Stimulated activated memory B cell treated with anti-CD40 and anti-IgM and Interleukin-4, amounts not matched to agents 10 μg/mL and 1 μg/mL and 100 μg/mL, for 72 hours (primary cell): Measurements from ENCODE around the gene SFMBT2.
"Not testable (repeated sequence)": the region's sequence is repeated elsewhere in the genome, so short reads cannot be mapped to it uniquely, and the experiment has no call there.

ENCODE experiments used
- ATAC-seq: fragments of 150-1000 bp; cut with Tn5 transposase; 2 replicates; pipeline ENCODE4 v1.10.0; 2021
- H3K27ac Mint-ChIP-seq: one replicate; pipeline ENCODE4 v1.8.0; 2022; ENCODE audit warnings: mild to moderate bottlenecking, mixed read lengths
- H3K27me3 Mint-ChIP-seq: one replicate; pipeline ENCODE4 v1.8.0; 2022; ENCODE audit warnings: mixed read lengths
- H3K36me3 Mint-ChIP-seq: one replicate; pipeline ENCODE4 v1.8.0; 2022; ENCODE audit warnings: mixed read lengths
- H3K4me1 Mint-ChIP-seq: one replicate; pipeline ENCODE4 v1.8.0; 2022; ENCODE audit warnings: mixed read lengths
- H3K4me3 Mint-ChIP-seq: one replicate; pipeline ENCODE4 v1.8.0; 2022; ENCODE audit warnings: mild to moderate bottlenecking, moderate library complexity, mixed read lengths
- H3K9me3 Mint-ChIP-seq: one replicate; pipeline ENCODE4 v1.8.0; 2022; ENCODE audit warnings: mixed read lengths

SFMBT2 gene

DNA sequence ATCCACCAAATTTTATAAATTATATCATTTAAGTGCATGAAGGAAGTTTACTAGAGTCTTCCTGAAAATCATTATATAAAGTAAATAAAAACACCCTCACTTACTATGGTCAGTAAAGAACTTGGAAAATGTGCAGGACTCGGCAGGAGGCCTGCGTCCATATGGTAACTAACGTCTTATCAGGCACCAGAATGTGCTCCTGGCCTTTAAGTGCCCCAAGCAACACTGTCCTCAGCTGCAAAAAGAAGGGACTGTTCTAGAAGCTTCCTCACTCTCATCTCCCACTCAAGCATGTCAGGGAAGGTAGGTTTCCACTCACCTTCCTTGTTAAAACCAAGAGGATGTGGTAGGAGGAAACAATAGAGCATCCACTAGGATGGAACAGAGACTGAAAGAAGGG, 11.3 kb downstream of the SFMBT2 start:
- H3K36me3 Mint-ChIP-seq = peaks cover 47% of the 10 kb centered on the region
- peaks cover 44% of the 10 kb centered on the region for H3K4me1 Mint-ChIP-seq
- H3K27ac Mint-ChIP-seq = no peak overlapping the region

DNA sequence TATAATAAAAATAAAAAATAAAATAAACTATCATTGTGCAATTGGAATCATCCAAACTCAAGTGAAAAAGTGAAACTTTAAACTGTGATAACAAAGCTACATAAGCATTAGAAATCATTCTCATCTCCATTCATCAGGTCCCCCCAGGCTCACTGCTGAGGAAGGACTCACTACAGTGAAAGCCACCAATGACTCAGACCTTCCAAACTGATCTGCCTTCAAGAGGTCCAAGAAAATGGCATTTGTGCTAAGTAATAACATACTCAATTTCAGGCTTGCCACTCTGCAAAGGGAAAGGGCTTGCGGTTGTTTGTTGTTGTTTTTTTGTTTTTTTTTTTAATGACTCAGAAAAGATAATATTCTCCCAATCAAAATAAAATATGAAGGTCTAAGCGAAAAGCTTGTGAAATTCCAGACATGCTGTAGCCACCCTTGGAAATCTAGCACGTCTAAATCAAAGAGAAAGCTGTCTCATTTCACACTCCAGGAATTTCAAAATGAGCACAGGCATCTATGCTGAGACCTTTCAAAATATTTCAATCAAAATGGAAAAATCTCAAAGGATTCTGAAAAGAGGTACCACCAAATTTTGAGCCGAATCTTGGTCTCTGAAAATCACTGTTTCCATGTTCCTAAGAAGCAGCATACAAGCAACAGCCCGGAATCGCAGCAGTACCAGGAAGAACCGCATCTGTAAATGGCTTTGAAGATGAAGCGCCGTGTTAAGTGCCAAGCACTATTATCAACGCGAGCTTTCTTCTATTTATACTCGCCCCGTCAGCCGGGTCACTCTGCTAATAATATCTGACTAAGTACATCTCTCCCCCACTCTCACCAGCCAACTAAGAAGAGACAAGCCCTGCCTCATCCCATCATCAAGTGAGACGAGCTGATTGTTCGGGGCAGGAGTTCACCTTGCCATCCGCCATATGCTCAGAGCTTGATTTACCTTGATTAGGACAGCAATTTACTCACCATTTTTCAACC, 13.5 kb downstream of the SFMBT2 start:
- peaks cover 42% of the 10 kb centered on the region for H3K36me3 Mint-ChIP-seq
- no peak overlapping the region for H3K27ac Mint-ChIP-seq
- H3K27me3 Mint-ChIP-seq = no peaks in the 10 kb centered on the region
- no peaks in the 10 kb centered on the region for H3K9me3 Mint-ChIP-seq
- H3K4me1 Mint-ChIP-seq = peaks cover 50% of the 10 kb centered on the region
- H3K4me3 Mint-ChIP-seq = no peak overlapping the region
- ATAC-seq = no peak

More for the DNA sequence above, 11.3 kb downstream of the SFMBT2 start:
- no peak for ATAC-seq
- H3K27me3 Mint-ChIP-seq = no peaks in the 10 kb centered on the region
- no peak overlapping the region for H3K4me3 Mint-ChIP-seq
- H3K9me3 Mint-ChIP-seq = no peaks in the 10 kb centered on the region

- not testable (repeated sequence) for H3K27me3 Mint-ChIP-seq, H3K4me3 Mint-ChIP-seq, H3K9me3 Mint-ChIP-seq, H3K27ac Mint-ChIP-seq, ATAC-seq
- Mint-ChIP-seq H3K36me3 (peaks cover 31% of the 10 kb centered on the region), H3K4me1 (peaks cover 63% of the 10 kb centered on the region)
These were observed 18.5 kb downstream of the SFMBT2 start for GRCh38 chr10:7392301-7392700.

DNA sequence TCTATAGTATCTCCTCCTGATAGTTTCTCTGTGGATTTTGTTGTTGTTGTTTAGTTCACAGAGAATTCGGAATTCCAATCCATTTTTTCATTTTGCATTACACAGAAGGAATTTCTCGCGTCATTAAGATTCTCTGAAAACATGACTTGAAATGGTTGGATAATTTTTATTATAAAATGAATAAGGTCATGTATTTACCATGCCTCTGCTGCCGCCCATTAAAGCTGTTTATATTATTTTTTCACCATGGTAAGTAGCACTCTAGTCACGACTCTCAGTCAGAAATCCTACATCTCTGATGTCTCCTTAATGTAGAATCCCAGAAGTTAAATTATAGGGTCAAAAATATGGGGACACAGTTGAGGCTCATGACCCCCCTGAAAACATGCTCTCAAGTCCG, 19.1 kb downstream of the SFMBT2 start:
- H3K4me1 Mint-ChIP-seq = peaks cover 65% of the 10 kb centered on the region
- peaks cover 34% of the 10 kb centered on the region for H3K36me3 Mint-ChIP-seq
- H3K27me3 Mint-ChIP-seq = no peaks in the 10 kb centered on the region
- ATAC-seq = no peak
- H3K4me3 Mint-ChIP-seq = no peak overlapping the region
- H3K9me3 Mint-ChIP-seq = no peaks in the 10 kb centered on the region
- H3K27ac Mint-ChIP-seq = no peak overlapping the region

- H3K4me3 Mint-ChIP-seq, H3K27ac Mint-ChIP-seq: not testable (repeated sequence)
- peaks cover 25% of the 10 kb centered on the region for H3K36me3 Mint-ChIP-seq
These were observed 20.1 kb downstream of the SFMBT2 start for GRCh38 chr10:7390689-7391110.

DNA sequence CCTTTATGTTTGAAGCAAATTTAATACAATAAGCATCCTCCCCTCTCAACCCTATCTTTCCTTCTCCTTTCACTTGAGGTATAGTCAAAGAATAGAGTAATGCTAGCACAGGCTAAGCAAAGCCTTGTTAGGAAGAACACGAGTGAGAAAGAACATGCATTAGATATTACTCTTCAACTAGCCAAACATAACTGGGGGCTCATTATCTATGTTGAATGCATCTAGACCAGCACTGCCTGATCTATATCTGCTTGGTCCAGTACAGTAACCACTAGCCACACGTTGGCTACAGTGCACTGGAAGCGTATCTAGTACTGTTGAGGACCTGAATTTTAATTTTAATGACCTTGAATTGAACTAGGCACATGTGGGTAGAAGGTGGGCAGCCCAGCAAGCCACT, 21.0 kb downstream of the SFMBT2 start:
- no peak for ATAC-seq
- H3K27ac Mint-ChIP-seq = peak overlapping the region; percentile 43
- peaks cover 23% of the 10 kb centered on the region for H3K36me3 Mint-ChIP-seq
- no peak overlapping the region for H3K4me3 Mint-ChIP-seq
- no peaks in the 10 kb centered on the region for H3K27me3 Mint-ChIP-seq
- peaks cover 56% of the 10 kb centered on the region for H3K4me1 Mint-ChIP-seq
- H3K9me3 Mint-ChIP-seq = no peaks in the 10 kb centered on the region

More at GRCh38 chr10:7390689-7391110, 20.1 kb downstream of the SFMBT2 start:
- H3K4me1 Mint-ChIP-seq = peaks cover 56% of the 10 kb centered on the region
- not testable (repeated sequence) for H3K9me3 Mint-ChIP-seq, ATAC-seq, H3K27me3 Mint-ChIP-seq

GRCh38 chr10:7389346-7389745, 21.5 kb downstream of the SFMBT2 start:
- Mint-ChIP-seq H3K27ac (peak overlapping the region; percentile 43), H3K4me3 (no peak overlapping the region), H3K4me1 (peaks cover 53% of the 10 kb centered on the region), H3K9me3 (no peaks in the 10 kb centered on the region), H3K36me3 (peaks cover 18% of the 10 kb centered on the region), H3K27me3 (no peaks in the 10 kb centered on the region)
- no peak for ATAC-seq

DNA sequence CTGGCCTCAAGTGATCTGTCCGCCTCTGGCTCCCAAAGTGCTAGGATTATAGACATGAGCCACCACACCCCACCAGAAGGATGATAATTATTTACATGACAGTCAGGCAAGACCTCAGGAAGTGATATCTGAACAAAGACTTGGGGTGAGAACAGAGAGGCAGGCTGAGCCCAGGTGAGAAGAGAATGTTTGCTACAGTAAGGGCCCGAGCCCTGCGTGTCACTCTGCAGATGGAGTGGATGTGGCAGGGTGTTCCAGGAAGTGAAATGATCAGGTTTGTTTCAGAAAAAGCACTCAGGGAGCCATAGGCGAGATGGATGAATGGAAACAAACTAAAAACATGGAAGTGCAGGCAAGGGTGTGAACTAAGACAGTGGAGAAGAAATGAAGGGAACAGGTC, 22.2 kb downstream of the SFMBT2 start:
- no peak overlapping the region for H3K4me3 Mint-ChIP-seq
- no peak for ATAC-seq
- H3K27ac Mint-ChIP-seq = no peak overlapping the region
- H3K27me3 Mint-ChIP-seq = no peaks in the 10 kb centered on the region
- H3K9me3 Mint-ChIP-seq = no peaks in the 10 kb centered on the region
- H3K4me1 Mint-ChIP-seq = peaks cover 50% of the 10 kb centered on the region
- H3K36me3 Mint-ChIP-seq = peaks cover 17% of the 10 kb centered on the region

GRCh38 chr10:7388149-7388548, 22.7 kb downstream of the SFMBT2 start:
- not testable (repeated sequence) for H3K27ac Mint-ChIP-seq, H3K9me3 Mint-ChIP-seq, ATAC-seq, H3K4me3 Mint-ChIP-seq, H3K27me3 Mint-ChIP-seq
- Mint-ChIP-seq H3K36me3 (peaks cover 17% of the 10 kb centered on the region), H3K4me1 (peaks cover 48% of the 10 kb centered on the region)

GRCh38 chr10:7385114-7385513, 25.7 kb downstream of the SFMBT2 start:
- no peaks in the 10 kb centered on the region for H3K9me3 Mint-ChIP-seq
- H3K4me3 Mint-ChIP-seq = no peak overlapping the region
- no peak for ATAC-seq
- H3K27ac Mint-ChIP-seq = no peak overlapping the region
- peaks cover 38% of the 10 kb centered on the region for H3K4me1 Mint-ChIP-seq
- no peaks in the 10 kb centered on the region for H3K27me3 Mint-ChIP-seq
- peaks cover 37% of the 10 kb centered on the region for H3K36me3 Mint-ChIP-seq

DNA sequence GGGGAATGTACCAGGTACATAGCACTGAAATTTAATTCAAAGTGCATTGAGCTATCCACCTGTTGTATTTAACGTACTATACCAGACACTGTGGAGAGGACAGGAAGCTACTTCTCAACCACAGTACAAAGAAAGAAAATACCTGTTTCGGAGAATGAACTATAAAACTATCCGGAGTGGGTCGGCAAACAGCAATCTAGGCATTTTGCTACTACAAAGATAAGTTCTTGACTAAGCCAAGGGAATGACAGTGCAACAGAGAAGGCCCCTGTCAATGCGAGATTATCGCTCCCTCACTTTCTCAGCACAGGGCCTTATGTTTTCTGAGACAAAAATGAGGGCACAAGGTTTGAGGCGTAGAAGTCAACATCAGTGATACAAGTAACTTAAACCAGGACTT, 27.4 kb downstream of the SFMBT2 start:
- no peak overlapping the region for H3K4me3 Mint-ChIP-seq
- H3K4me1 Mint-ChIP-seq = peaks cover 35% of the 10 kb centered on the region
- no peaks in the 10 kb centered on the region for H3K9me3 Mint-ChIP-seq

DNA sequence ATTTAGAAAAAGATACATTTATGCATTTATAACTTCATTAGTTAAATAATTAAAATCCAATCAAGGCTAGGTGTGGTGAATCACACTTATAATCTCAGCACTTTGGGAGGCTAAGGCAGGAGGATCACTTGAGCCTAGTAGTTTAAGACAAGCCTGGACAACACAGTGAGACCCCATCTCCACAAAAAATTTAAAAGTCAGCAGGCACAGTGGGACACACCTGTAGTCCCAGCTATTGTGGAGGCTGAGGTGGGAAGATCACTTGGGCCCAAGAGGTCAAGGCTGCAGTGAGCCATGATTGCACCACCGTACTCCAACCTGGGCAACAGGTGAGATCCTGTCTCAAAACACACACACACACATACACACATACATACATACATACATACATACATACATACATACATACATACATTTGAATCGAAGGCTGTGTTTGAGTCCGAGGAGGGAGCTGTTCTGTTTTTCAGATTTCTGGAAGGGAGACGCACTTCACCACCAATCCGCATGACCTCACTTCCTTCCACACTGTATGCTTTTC, 30.1 kb downstream of the SFMBT2 start:
- Mint-ChIP-seq H3K4me1 (peaks cover 25% of the 10 kb centered on the region), H3K27ac (no peak overlapping the region), H3K27me3 (no peaks in the 10 kb centered on the region), H3K4me3 (no peak overlapping the region), H3K9me3 (peaks cover 5% of the 10 kb centered on the region), H3K36me3 (peaks cover 68% of the 10 kb centered on the region)
- ATAC-seq = no peak

More for the DNA sequence above, 27.4 kb downstream of the SFMBT2 start:
- no peak for ATAC-seq
- Mint-ChIP-seq H3K27me3 (no peaks in the 10 kb centered on the region), H3K27ac (no peak overlapping the region), H3K36me3 (peaks cover 53% of the 10 kb centered on the region)

GRCh38 chr10:7378602-7379403, 32.0 kb downstream of the SFMBT2 start:
- Mint-ChIP-seq H3K4me3 (no peak overlapping the region), H3K4me1 (peaks cover 18% of the 10 kb centered on the region), H3K36me3 (peaks cover 83% of the 10 kb centered on the region), H3K27ac (peak overlapping the region; percentile 63), H3K9me3 (peaks cover 5% of the 10 kb centered on the region), H3K27me3 (no peaks in the 10 kb centered on the region)
- peak; percentile 48 for ATAC-seq

DNA sequence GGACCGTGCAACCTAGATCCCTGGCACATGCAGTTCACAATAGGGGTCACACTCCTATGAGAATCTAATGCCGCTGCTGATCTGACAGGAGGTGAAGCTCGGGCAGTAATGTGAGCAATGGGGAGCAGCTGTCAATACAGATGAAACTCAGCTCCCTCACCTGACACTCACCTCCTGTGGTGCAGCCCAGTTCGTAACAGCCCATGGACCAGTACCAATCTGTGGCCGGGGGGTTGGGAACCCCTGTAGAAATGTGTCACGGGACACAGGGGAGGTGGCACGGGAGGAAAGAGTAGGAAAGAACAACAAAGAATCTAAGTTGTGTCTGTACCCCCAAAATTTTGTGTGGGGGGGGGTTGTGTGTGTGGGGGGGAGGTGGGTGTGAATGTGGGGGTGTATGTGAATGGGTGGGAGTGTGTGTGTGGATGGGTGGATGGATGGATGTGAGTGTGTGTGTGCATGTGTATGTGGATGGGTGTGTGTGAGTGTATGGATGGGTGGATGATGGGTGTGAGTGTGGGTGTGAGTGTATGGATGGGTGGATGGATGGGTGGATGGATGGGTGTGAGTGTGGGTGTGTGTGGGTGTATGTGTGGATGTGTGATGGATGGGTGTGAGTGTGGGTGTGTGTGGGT, 33.1 kb downstream of the SFMBT2 start:
- Mint-ChIP-seq H3K4me1 (peaks cover 27% of the 10 kb centered on the region), H3K27me3 (no peaks in the 10 kb centered on the region), H3K36me3 (peaks cover 89% of the 10 kb centered on the region), H3K9me3 (peaks cover 13% of the 10 kb centered on the region), H3K27ac (peak overlapping the region; percentile 63), H3K4me3 (peak overlapping the region; percentile 16)
- ATAC-seq = no peak

DNA sequence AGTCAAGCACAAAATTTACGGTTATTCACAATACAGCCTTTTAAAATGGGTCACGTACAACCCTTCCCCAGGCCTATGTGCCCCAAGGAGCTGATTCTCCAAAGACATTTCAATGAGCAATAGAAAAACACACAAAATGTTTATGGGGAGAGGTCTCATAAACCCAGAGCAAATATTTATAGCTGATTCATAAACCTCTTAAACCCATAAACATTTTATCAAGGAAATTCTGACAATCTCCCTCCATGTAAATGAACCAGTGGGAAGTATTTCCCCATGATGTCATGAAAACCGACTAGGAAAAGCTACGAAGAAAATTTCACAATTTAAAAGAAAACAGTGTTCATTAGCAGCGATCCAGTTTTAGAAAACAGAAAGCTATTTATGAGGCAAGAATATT, 36.0 kb downstream of the SFMBT2 start:
- H3K36me3 Mint-ChIP-seq = peaks cover 95% of the 10 kb centered on the region
- ATAC-seq = no peak
- H3K27me3 Mint-ChIP-seq = no peaks in the 10 kb centered on the region
- H3K9me3 Mint-ChIP-seq = peaks cover 13% of the 10 kb centered on the region
- H3K27ac Mint-ChIP-seq = no peak overlapping the region
- H3K4me1 Mint-ChIP-seq = peaks cover 25% of the 10 kb centered on the region
- H3K4me3 Mint-ChIP-seq = no peak overlapping the region
